Lung (tissue), 12 donors: Measurements from ENCODE around the gene TET2. TPM values are rescaled to one million over a fixed set of nuclear protein-coding genes. Genes with fewer than 3 reads are reported as not detected.

Source experiments
- ATAC-seq: fragments of 200-7000 bp; cut with Tn5 transposase; one replicate; pipeline ENCODE4 v1.9.1; 2020; ENCODE audit warnings: moderate number of reproducible peaks; ENCODE audit not compliant: insufficient read depth, low FRiP score
- DNase-seq, 3 donors: peaks; one replicate each; pipeline ENCODE4 v3.0.0-alpha.2; 2013 to 2017
- H3K27ac ChIP-seq, 2 donors: one replicate each; pipeline ENCODE4 v1.5.1; 2013; ENCODE audit warnings: mild to moderate bottlenecking in 2 of 2, moderate library complexity in 2 of 2, control low read depth in 1 of 2, inconsistent platforms in 1 of 2, low read depth in 1 of 2, low read length in 1 of 2
- H3K27me3 ChIP-seq, 3 donors: one replicate each; pipeline ENCODE4 v1.5.1; 2013; ENCODE audit warnings: low read length in 2 of 3; ENCODE audit not compliant: control insufficient read depth in 3 of 3, insufficient read depth in 3 of 3
- H3K36me3 ChIP-seq, 4 donors: one replicate each; pipeline ENCODE4 v1.5.1; 2013; ENCODE audit warnings: low read length in 4 of 4, mild to moderate bottlenecking in 1 of 4, moderate library complexity in 1 of 4; ENCODE audit not compliant: control insufficient read depth in 4 of 4, insufficient read depth in 4 of 4
- H3K4me1 ChIP-seq, 5 donors: one replicate each; pipeline ENCODE4 v1.5.1; 2013; ENCODE audit warnings: low read length in 5 of 5, mild to moderate bottlenecking in 2 of 5, moderate library complexity in 1 of 5; ENCODE audit not compliant: control insufficient read depth in 5 of 5, insufficient read depth in 5 of 5
- H3K4me3 ChIP-seq: one replicate; pipeline ENCODE4 v1.5.1; 2013; ENCODE audit warnings: mild to moderate bottlenecking, control low read depth, moderate library complexity
- H3K9ac ChIP-seq, 2 donors: one replicate each; pipeline ENCODE4 v1.5.1; 2013; ENCODE audit warnings: low read length in 2 of 2, control low read depth in 1 of 2; ENCODE audit not compliant: insufficient read depth in 1 of 2
- H3K9me3 ChIP-seq, 4 donors: one replicate each; pipeline ENCODE4 v1.5.1; 2013; ENCODE audit warnings: low read length in 3 of 4, mild to moderate bottlenecking in 1 of 4, moderate library complexity in 1 of 4; ENCODE audit not compliant: control insufficient read depth in 4 of 4, insufficient read depth in 3 of 4
- CTCF ChIP-seq: IDR thresholded peaks from 2 replicates; pipeline ENCODE4 v1.5.1; 2012; ENCODE audit warnings: mild to moderate bottlenecking; ENCODE audit errors: control extremely low read depth, extremely low read depth
- WGBS, 2 donors: extraction: QIAGEN DNeasy Blood & Tissue Kit; methylation state at CpG; one replicate each; pipeline ENCODE4 v1.1.7; 2013; 5-methylcytosine and 5-hydroxymethylcytosine counted together
- polyA plus RNA-seq, 2 donors: library from polyadenylated mRNA; stranded (reverse); fragments of 200-250 nt; gene quantifications; one replicate each; pipeline ENCODE4 v1.2.1, GENCODE V29; 2013
- total RNA-seq, 2 donors: library from RNA; depleted of rRNA in 1 of 2; stranded (reverse); fragments of >200 nt in 1 of 2; gene quantifications; one replicate each; pipeline ENCODE4 v1.2.1, GENCODE V29; 2014 to 2021
- donor health status: control.
- donor health status: control.
- donor health status: Bipolar disorder and iron deficiency.
- donor health status: healthy.
- donor health status: DM: yes; HTN: yes; CAD: no.

TET2 gene
- total and polyA plus RNA-seq, 4 donors = 4.1 to 72.2 (median 16.5) TPM

GRCh38 chr4:105164548-105164947, 17.9 kb downstream of the TET2 start:
- peaks cover 0 to under 1% (median 0%) of the 10 kb centered on the region in 4 donors for H3K36me3 ChIP-seq
- H3K9me3 ChIP-seq = no peaks in the 10 kb centered on the region
- 71 to 85% methylated on average over 1 of the region's 1 CpG for WGBS, 2 donors
- H3K4me3 ChIP-seq = no peak overlapping the region
- no peak overlapping the region for H3K9ac ChIP-seq
- H3K27ac ChIP-seq = no peak overlapping the region
- ATAC-seq = no peak
- no peak for TF ChIP-seq CTCF
- H3K27me3 ChIP-seq = no peaks in the 10 kb centered on the region
- peaks cover 0 to 18% (median 5%) of the 10 kb centered on the region in 5 donors for H3K4me1 ChIP-seq
- DNase-seq = no peak

DNA sequence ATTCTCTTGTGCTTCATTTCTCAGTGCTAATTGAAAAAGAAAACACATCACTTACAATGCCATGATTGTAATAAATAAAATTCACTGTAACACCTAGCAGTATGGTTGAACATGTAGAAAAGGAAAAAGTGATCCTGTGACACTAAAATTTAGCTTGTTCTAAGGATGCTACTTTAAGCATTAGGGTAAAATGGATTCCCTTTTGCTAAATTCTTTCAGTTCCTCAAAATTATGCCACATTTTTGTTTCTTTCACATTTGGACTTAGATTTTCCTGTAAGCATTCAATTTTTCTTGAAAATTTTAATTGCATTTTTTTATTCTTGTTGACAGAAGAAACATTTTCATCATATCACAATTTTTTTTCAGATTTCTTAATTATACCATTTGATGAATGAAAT, 19.4 kb downstream of the TET2 start:
- H3K4me1 ChIP-seq = peaks cover 0 to 18% (median 5%) of the 10 kb centered on the region in 5 donors
- DNase-seq (no peak), ATAC-seq (no peak)
- no peaks in the 10 kb centered on the region for H3K27me3 ChIP-seq
- TF ChIP-seq CTCF = no peak
- no peak overlapping the region for H3K9ac ChIP-seq
- no peak overlapping the region for H3K4me3 ChIP-seq
- H3K9me3 ChIP-seq = no peaks in the 10 kb centered on the region
- H3K36me3 ChIP-seq = peaks cover 0 to 2% (median 0%) of the 10 kb centered on the region in 4 donors
- H3K27ac ChIP-seq = no peak overlapping the region

- TF ChIP-seq CTCF = no peak
- WGBS, 2 donors = 60 to 66% methylated on average over 4 of the region's 4 CpGs
- Histone ChIP-seq H3K36me3 (peaks cover 0 to 7% (median 3%) of the 10 kb centered on the region in 4 donors), H3K27ac (no peak overlapping the region), H3K27me3 (no peaks in the 10 kb centered on the region), H3K9me3 (no peaks in the 10 kb centered on the region), H3K9ac (no peak overlapping the region), H3K4me3 (no peak overlapping the region), H3K4me1 (peaks cover 0 to 2% (median 0%) of the 10 kb centered on the region in 5 donors)
- ATAC-seq (no peak), DNase-seq (no peak)
Measured at GRCh38 chr4:105170711-105171110, 24.0 kb downstream of the TET2 start.

- DNase-seq (no peak), ATAC-seq (no peak)
- H3K4me3 ChIP-seq = no peak overlapping the region
- H3K36me3 ChIP-seq = peaks cover 0 to 7% (median 3%) of the 10 kb centered on the region in 4 donors
- peaks cover 0 to 2% (median 0%) of the 10 kb centered on the region in 5 donors for H3K4me1 ChIP-seq
- H3K9me3 ChIP-seq = no peaks in the 10 kb centered on the region
- no peaks in the 10 kb centered on the region for H3K27me3 ChIP-seq
- H3K27ac ChIP-seq = no peak overlapping the region
- no peak for TF ChIP-seq CTCF
- no peak overlapping the region for H3K9ac ChIP-seq
- WGBS, 2 donors = 96% methylated on average over 1 of the region's 1 CpG
Measured at GRCh38 chr4:105171912-105172311, 25.2 kb downstream of the TET2 start.
